ENCODE measurements around the gene VCL.

DNA sequence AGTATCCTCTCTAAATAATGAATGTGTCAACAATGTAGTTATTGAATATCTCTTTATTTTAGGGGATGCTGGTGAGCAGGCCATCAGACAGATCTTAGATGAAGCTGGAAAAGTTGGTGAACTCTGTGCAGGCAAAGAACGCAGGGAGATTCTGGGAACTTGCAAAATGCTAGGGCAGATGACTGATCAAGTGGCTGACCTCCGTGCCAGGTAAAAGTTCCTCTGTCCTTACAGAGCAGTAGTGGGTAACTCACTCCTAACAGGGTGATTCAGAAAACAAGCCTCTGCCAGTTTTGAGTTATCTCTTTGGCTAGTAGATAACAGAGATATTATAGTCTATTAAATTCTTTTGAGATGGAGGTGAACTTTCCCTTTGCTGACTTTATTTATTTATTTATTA lies 85.4 kb downstream of the VCL start:
- no peak for TF ChIP-seq POLR2A (IDR thresholded peaks at IDR 0.05)
- TF ChIP-seq, protein P1, sequence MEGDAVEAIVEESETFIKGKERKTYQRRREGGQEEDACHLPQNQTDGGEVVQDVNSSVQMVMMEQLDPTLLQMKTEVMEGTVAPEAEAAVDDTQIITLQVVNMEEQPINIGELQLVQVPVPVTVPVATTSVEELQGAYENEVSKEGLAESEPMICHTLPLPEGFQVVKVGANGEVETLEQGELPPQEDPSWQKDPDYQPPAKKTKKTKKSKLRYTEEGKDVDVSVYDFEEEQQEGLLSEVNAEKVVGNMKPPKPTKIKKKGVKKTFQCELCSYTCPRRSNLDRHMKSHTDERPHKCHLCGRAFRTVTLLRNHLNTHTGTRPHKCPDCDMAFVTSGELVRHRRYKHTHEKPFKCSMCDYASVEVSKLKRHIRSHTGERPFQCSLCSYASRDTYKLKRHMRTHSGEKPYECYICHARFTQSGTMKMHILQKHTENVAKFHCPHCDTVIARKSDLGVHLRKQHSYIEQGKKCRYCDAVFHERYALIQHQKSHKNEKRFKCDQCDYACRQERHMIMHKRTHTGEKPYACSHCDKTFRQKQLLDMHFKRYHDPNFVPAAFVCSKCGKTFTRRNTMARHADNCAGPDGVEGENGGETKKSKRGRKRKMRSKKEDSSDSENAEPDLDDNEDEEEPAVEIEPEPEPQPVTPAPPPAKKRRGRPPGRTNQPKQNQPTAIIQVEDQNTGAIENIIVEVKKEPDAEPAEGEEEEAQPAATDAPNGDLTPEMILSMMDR (IDR thresholded peaks at IDR 0.05), result no peak
